ENCODE results near the gene CNOT4.
"Not testable (repeated sequence)": the region's sequence is repeated elsewhere in the genome, so short reads cannot be mapped to it uniquely, and the experiment has no call there.

CNOT4 gene

GRCh38 chr7:135353832-135354231 lies 156.1 kb downstream of the CNOT4 start:
- DNase-seq, result no peak

GRCh38 chr7:135352285-135352684 lies 157.6 kb downstream of the CNOT4 start:
- DNase-seq, result no peak

DNA sequence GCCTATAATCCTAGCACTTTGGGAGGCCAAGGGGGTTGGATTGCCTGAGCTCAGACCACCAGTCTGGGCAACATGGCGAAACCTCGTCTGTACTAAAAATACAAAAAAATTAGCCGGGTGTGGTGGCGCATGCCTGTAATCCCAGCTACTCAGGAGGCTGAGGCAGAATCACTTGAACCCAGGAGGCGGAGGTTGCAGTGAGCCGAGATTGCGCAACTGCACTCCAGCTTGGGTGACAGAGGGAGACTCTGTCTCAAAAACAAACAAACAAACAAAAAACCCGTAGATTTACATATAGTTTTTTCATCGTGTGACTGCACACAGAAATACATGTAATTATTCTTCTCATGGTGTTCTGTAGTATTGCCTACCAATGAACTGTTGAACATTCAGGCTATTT lies 158.8 kb downstream of the CNOT4 start:
- DNase-seq, result not testable (repeated sequence)

DNA sequence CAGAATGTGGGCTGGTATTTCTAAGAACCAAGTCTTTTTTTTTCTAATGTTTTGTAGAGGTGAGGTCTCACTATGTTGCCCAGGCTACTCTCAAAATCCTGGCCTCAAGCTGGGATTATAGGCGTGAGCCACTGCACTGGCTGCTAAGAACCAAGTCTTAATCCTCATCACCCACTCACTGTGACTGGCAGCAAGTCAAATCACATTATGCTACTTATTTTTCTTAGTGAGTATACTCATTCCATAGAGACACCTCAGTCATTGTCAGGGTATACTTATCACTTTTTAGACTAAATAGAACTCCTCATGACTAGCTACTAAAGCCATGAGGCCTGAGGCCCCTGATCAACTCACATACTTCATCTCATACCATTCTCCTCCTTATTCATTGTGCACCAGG lies 160.2 kb downstream of the CNOT4 start:
- DNase-seq, result no peak

DNA sequence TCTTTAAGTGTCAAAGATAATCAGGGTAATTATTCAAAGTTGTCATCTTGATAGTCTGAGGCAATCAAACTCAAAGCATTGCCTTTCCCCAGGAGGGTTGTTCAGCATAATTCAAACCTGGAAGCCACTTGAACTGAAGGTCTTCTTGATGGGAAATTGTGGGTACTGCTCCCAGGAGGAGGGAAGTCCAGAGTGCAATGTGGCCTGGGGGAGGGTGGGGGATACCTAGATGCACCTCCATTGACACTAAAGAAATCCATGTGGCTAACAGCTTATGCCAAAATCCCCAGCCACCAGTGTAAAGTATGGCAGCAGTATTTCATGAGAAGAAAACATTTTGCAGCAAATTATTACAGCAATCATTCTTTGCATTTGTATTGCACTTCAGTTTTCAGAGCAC lies 161.4 kb downstream of the CNOT4 start:
- DNase-seq, result no peak

- no peak for DNase-seq
These were observed 166.5 kb downstream of the CNOT4 start for GRCh38 chr7:135343361-135343760.

- DNase-seq, result no peak
These were observed 167.0 kb downstream of the CNOT4 start for GRCh38 chr7:135342887-135343286.

DNA sequence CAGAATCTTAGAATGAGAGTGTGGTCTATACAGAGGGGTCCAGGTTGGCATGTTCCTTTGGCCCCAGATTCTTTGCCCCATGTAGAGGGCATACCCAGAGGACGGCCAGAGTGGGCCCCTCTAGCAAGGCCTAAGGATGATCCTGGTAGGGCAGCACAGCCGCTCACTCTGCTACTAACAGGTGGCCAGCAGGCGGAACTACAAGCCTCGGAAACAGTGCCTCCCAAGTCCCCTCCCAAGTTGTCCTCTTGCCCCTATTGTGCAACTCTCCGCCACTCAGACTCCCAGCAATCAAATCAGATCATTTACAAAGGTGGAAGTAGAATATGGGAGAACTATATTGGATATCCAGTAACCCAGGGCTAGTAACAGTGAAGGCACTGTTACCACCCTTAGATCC lies 168.9 kb downstream of the CNOT4 start:
- DNase-seq, result no peak

DNA sequence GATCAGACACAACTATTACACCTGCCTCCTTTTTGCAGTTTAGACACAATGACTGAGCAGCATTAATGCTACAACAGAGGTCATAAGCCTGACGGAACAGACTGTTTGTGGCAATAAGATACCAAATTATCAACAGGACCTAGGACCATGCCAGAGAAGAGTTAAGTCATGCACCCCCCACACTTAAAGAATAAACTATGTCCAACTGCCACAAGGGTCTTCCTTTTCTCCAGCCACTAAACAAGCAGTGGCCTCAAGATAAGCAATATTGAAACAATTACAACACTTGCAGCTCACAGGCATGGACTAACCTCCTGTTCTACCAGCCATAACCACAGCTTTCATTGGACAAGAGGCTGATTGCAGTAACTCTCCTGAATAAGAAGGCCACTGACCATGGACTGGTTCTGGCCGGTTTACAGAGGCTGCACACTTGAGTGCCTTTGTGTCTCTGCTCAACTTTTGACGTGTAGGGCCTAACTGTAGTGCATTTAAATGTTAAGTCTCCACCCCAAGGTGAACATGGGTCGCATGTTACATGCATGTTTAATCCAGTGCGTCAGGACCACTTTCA lies 171.8 kb downstream of the CNOT4 start:
- DNase-seq, result no peak

DNA sequence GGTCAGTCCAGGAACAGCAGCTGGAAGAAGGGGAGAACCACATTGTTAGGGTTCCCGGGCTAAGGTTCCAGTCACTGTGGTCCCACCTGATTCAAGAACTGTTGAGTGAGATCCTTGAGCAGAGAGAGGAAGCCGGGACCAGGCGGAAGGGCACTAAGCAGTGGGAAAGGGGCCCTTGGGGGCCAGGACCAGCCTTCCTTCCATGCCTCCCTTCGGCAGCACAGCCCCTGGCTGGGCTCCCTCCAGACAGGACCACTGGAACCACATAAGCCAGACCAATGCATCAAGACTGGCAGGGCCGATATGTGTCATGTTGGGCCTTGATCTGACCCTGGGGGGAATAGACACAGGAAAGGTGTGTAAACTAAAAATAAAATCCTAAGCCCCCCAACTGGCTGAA lies 172.4 kb downstream of the CNOT4 start:
- DNase-seq, result no peak

GRCh38 chr7:135335628-135336139 lies 174.2 kb downstream of the CNOT4 start:
- peak; percentile 87 for DNase-seq

DNA sequence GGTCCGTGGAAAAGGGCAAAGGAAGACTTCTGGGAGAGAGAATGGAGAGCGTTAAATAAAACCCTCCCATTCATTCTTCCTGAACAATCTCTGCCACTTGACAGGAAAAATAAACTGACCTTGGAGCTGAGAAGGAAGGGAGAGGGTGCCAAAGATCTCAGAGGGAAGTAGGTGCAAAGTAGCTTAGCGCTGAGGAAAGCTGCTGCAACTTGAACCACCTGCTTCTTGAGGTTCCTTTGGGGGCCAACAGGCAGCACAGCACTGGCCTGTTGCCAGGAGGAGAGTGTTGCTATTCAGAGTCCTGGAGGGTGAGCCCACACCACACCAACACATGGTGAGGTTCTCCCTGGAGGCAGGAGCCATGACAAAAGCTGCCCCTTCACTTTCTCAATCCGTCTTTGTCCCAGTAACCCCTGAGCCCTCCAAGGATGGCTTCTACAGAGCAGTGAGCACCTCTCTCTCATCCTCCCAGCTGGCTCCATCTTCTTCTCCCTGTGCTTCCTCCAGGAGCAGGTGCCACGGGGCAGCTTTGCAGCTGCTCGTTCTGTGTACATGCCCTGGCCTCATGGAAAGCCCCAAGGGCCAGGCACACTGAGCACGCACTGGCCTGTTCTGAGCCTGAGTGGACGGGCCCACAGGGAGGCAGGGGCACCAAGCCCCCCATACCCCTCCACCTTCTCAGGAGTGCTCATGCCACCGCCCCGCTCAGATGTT lies 174.9 kb downstream of the CNOT4 start:
- DNase-seq, result peak; percentile 1

GRCh38 chr7:135333946-135334345 lies 176.0 kb downstream of the CNOT4 start:
- no peak for DNase-seq

DNA sequence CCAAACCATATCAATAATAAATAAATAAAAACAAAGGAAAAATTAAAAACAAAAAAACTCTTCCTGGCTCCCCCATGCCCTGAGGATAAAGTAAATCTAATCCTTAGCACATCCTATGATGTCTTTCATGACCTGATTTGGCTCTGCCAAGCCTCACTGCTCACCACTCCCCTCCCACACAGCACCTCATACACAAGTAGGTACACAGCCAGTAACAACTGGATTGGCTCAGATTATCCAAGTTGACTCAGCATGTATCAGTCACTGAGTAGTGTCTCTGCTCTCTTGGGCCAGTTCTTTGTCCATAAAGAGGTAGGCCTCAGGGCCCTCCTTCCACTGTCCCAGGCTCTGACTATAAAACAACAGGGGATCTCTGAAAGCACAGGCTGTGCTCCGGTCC lies 176.7 kb downstream of the CNOT4 start:
- DNase-seq, result no peak

DNA sequence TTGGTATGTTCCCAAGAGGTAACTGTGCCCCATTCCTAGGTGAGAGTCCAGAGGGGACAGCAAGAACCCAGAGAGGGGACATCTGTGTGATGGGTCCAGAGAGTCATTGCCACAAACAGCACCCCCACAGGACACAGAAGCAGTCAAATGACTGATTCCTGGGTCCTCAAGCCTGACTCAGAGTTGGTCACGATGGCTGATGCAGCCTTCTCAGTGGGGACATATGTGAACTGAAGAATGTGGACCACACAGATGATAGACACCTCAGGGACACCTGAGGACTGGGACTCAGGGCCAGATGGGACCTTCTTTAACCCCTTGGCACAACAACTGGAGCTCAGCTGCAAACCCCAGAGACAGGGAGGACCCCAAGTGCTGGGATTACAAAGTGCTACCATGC lies 179.8 kb downstream of the CNOT4 start:
- no peak for DNase-seq

- DNase-seq, result no peak
These were observed 181.4 kb downstream of the CNOT4 start for GRCh38 chr7:135328526-135328925.

DNA sequence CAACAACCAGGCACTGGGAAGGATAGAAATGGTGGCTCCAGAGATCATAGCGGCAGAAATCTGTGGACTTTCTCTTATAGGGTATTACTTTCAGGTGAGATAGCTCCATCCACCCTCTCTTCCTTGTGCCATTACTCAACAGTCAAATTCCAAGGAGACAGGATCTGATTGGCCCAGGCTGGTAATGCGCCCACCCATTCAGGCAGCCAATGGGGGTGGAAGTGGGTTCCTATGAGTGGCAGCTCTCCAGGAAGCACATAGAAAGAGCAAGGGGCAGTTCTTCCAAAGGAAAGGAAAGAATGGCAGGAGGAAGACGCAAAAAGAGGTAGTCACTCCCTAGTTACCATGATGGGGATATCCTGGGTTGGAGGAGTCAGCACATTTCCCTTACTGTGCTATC lies 181.8 kb downstream of the CNOT4 start:
- DNase-seq, result no peak

GRCh38 chr7:135327458-135327857 lies 182.4 kb downstream of the CNOT4 start:
- no peak for DNase-seq

- DNase-seq, result peak; percentile 15
These were observed 183.1 kb downstream of the CNOT4 start for GRCh38 chr7:135326636-135327280.

DNA sequence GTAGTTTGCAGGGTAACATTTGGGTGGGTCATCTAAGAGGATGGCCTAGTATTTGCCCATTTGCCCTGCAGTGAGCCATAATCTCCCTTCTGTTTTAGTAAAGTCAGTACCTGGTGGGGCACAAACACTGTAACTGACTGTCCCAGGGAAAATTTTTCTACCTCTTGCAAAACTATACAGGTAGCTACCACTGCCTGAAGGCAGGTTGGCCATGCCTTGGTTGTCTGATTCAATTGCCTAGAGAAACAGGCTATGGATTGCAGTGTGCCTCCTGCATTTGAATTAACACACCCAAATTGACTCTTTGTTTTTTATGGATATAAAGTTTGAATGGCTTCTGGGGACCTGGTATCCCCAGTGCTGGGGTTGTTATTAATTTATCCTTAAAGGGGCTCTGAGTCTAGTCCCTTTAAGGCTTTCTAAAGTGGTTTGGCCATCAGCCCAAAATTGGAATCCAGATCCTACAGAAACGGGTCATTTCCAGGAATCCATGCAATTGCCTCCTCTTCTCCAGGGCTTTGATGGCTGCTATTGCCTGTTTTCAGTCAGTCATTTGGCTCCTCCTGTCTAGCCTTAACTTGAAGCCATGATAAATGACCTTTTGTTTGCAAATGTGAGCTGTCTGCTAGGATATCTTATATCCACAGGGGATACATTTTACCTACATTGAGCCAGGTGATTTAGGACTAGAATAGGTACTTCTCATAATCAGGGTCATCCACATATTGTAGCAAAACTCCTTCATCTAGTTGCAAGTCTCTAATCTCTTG lies 187.1 kb downstream of the CNOT4 start:
- no peak for DNase-seq

DNA sequence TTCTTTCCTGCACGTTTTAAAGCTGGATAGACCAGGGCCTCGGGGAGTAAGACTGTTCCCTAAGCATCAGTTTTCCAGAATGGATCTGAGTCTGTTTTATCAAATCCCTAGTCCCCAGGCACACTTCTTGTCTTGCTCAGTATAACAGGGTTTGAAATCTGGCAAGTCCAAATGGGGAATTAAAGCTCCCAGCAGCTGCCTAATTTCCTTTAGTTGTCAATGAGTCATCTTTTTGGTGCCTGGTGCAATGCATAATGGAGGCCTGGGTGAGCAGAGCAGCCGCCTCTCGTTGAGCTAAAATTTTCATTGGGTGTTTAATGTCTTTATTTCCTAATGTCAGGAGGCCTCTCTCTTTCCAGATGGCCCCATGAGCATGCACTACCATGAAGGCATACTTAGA lies 188.3 kb downstream of the CNOT4 start:
- no peak for DNase-seq

- DNase-seq, result not testable (repeated sequence)
These were observed 188.9 kb downstream of the CNOT4 start for GRCh38 chr7:135320953-135321352.

GRCh38 chr7:135320268-135320667 lies 189.6 kb downstream of the CNOT4 start:
- DNase-seq, result peak; percentile 37
